K562 (cell line): ENCODE results near the gene NES. TPM values are rescaled to one million over a fixed set of nuclear protein-coding genes. Genes with fewer than 3 reads are reported as not detected.
A peak's percentile ranks its signal among the peaks of the same experiment; 100 is the strongest.

Source experiments
- CGGBP1 ChIP-seq: fragments of 250-450 bp; sonication (Bioruptor Pico); IDR thresholded peaks from 2 replicates; pipeline ENCODE4 v1.9.0; 2021; ENCODE audit warnings: mild to moderate bottlenecking
- KAT2B ChIP-seq: IDR thresholded peaks from one replicate; pipeline ENCODE4 v1.6.1; 2012; ENCODE audit warnings: low read depth, mild to moderate bottlenecking, control low read depth, inconsistent platforms, low read length, moderate library complexity
- KAT7 ChIP-seq: sonication (generic); formaldehyde crosslinking; IDR thresholded peaks from 2 replicates; pipeline ENCODE4 v1.8.0; 2022; ENCODE audit warnings: missing genetic modification reagents, mild to moderate bottlenecking, borderline replicate concordance
- LCOR ChIP-seq: sonication (generic); formaldehyde crosslinking; IDR thresholded peaks from 2 replicates; pipeline ENCODE4 v1.8.0; 2022; ENCODE audit warnings: mild to moderate bottlenecking, missing genetic modification reagents
- PHF8 ChIP-seq: fragments of 200-600 bp; sonication (generic); IDR thresholded peaks from 2 replicates; pipeline ENCODE4 v1.6.1; 2012; ENCODE audit warnings: mixed run types, mild to moderate bottlenecking, inconsistent platforms, low read length, moderate library complexity, borderline replicate concordance
- RERE ChIP-seq: sonication (generic); formaldehyde crosslinking; IDR thresholded peaks from 2 replicates; pipeline ENCODE4 v1.8.0; 2023; ENCODE audit warnings: missing genetic modification reagents, mild to moderate bottlenecking, borderline replicate concordance
- TBL1XR1 ChIP-seq, 2 experiments: IDR thresholded peaks; 2 replicates each; pipeline ENCODE4 v1.6.1; 2012; ENCODE audit warnings: improper control_type of control experiment in 2 of 2, low read length in 2 of 2, mild to moderate bottlenecking in 1 of 2
- ZKSCAN1 ChIP-seq: fragments of 150-350 bp; IDR thresholded peaks from 2 replicates; pipeline ENCODE4 v1.6.1; 2016; ENCODE audit warnings: low read depth, low read length
- polyA plus RNA-seq, 8 experiments: library from polyadenylated mRNA; depleted of rRNA in 4 of 8; stranded (reverse) in 5 of 8; unstranded in 3 of 8; fragments of >200 nt; fragmentation: Nextera tagmentation in 2 of 8; fragmentation: Illumina TruSeq in 1 of 8; extraction: Ambion mirVana in 2 of 8; extraction: Trizol in 1 of 8; gene quantifications; 2 replicates each; pipeline versions ENCODE4 v1.2.1 to v1.2.3, GENCODE V29; 2011 to 2014; ENCODE audit warnings: inconsistent platforms in 1 of 8, missing spikeins in 1 of 8
- total RNA-seq, 7 experiments: library from RNA; depleted of rRNA in 6 of 7; stranded (reverse); fragments of >200 nt in 6 of 7; fragmentation: Illumina TruSeq in 2 of 7; extraction: Trizol in 2 of 7; gene quantifications; 2 replicates each; pipeline versions ENCODE4 v1.2.1 to v1.2.3, GENCODE V29; 2011 to 2021; ENCODE audit warnings: low replicate concordance in 1 of 7
- TF ChIP-seq, protein P1 (sequence below), 2 experiments: fragments of 450-650 bp; IDR thresholded peaks; 2 replicates each; pipeline ENCODE4 v1.6.1; 2016
- TF ChIP-seq, protein P2 (sequence below): fragments of 200-800 bp; sonication (Bioruptor generic); IDR thresholded peaks from 2 replicates; pipeline ENCODE4 v1.6.1; 2017; ENCODE audit warnings: missing genetic modification characterization, missing compliant biosample characterization

Gene NES
- total and polyA plus RNA-seq, 9 of the 15 experiments (the other 6 are each of a cell fraction or from before 2014, with no cell fraction given): 0.10 to 8.6 (median 4.2) TPM

DNA sequence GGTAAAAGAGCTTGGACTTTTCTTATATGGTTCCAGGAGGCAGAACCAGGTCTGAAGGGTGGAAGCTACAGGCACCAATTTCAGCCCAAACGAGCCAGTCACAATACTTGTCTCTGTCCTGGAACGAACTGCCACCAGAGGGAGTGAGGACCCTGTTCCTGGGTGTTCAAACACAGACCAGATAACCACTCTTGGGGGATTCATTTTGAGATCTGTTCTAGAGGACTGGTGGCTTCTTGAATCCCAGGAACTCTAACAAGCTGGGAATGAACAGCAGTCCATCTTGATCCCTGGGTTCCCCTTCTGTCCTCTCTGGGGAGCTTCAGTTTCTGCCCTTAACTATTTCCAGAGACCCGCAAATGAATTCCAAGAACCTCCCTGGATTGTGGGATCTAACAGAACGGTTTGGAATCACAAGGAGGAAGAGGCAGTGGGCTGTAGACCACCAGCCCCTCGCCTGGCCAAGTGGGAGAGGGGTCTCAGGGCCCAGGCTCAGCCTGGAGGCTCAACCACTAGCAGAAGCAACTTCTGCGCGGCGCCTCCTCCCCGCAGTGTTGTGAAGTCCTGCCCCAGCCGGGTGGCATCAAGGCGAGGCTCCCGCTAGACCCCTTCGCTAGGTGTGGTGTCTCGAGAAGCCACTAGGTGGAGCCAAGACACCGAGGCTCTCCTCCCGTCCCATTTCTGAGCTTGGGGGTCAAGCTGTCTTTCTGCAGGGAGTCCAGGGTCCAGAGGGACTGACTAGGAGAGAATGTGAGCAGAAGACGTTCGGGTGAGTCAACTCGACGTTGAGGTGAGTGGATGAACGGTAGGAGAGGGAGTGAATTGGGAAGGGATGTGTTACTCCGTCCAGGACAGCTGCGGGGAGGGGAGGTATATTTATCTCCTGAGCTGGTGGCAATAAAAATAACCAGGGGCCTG is 12.1 kb upstream of the NES start (continued):
- TF ChIP-seq, protein P1, sequence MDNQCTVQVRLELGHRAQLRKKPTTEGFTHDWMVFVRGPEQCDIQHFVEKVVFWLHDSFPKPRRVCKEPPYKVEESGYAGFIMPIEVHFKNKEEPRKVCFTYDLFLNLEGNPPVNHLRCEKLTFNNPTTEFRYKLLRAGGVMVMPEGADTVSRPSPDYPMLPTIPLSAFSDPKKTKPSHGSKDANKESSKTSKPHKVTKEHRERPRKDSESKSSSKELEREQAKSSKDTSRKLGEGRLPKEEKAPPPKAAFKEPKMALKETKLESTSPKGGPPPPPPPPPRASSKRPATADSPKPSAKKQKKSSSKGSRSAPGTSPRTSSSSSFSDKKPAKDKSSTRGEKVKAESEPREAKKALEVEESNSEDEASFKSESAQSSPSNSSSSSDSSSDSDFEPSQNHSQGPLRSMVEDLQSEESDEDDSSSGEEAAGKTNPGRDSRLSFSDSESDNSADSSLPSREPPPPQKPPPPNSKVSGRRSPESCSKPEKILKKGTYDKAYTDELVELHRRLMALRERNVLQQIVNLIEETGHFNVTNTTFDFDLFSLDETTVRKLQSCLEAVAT (IDR thresholded peaks at IDR 0.05): peak; percentile 26 to 75; a peak in 1 of 4 replicates
- peak; percentile 18; the same call in 1 of the 2 replicates for TF ChIP-seq PHF8
- TF ChIP-seq, protein P2, sequence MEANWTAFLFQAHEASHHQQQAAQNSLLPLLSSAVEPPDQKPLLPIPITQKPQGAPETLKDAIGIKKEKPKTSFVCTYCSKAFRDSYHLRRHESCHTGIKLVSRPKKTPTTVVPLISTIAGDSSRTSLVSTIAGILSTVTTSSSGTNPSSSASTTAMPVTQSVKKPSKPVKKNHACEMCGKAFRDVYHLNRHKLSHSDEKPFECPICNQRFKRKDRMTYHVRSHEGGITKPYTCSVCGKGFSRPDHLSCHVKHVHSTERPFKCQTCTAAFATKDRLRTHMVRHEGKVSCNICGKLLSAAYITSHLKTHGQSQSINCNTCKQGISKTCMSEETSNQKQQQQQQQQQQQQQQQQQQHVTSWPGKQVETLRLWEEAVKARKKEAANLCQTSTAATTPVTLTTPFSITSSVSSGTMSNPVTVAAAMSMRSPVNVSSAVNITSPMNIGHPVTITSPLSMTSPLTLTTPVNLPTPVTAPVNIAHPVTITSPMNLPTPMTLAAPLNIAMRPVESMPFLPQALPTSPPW (CRISPR knock-in tag): peak; percentile 61
- 0 out of 4 replicates have a peak, but pooled peaks of 1 of the 2 experiments have one; percentile 9 for TF ChIP-seq TBL1XR1 (IDR thresholded peaks at IDR 0.05; ENCODE audit: low read length in 2 of 2)
- TF ChIP-seq LCOR (CRISPR knock-in tag): peak; percentile 68
- no peak for TF ChIP-seq ZKSCAN1
- peak; percentile 89 for TF ChIP-seq KAT7 (CRISPR knock-in tag)
- no peak for TF ChIP-seq CGGBP1 (CRISPR knock-in tag)
- peak; percentile 65; the same call in 1 of the 2 replicates for TF ChIP-seq RERE (CRISPR knock-in tag)
- TF ChIP-seq KAT2B: no peak
